AG20443 (cell line): ENCODE results near the gene GNPNAT1.
"Not testable (repeated sequence)": the region's sequence is repeated elsewhere in the genome, so short reads cannot be mapped to it uniquely, and the experiment has no call there.

Source experiments
- DNase-seq: peaks from one replicate; pipeline ENCODE4 v3.0.0; 2012; ENCODE audit warnings: low spot score, mixed read lengths

Gene GNPNAT1

GRCh38 chr14:52729585-52729924 is 61.9 kb downstream of the GNPNAT1 start:
- no peak for DNase-seq

GRCh38 chr14:52729035-52729434 is 62.4 kb downstream of the GNPNAT1 start:
- DNase-seq = not testable (repeated sequence)

GRCh38 chr14:52727509-52727908 is 63.9 kb downstream of the GNPNAT1 start:
- DNase-seq = not testable (repeated sequence)
